HG02610 (cell line): ENCODE results near the gene PPP4R1.

Experiments
- ATAC-seq: cut with Tn5 transposase; IDR thresholded peaks from one replicate; pipeline ENCODE4 v1.9.1; 2021; ENCODE audit warnings: mild to moderate bottlenecking, moderate library complexity; ENCODE audit not compliant: unreplicated experiment

PPP4R1 gene

DNA sequence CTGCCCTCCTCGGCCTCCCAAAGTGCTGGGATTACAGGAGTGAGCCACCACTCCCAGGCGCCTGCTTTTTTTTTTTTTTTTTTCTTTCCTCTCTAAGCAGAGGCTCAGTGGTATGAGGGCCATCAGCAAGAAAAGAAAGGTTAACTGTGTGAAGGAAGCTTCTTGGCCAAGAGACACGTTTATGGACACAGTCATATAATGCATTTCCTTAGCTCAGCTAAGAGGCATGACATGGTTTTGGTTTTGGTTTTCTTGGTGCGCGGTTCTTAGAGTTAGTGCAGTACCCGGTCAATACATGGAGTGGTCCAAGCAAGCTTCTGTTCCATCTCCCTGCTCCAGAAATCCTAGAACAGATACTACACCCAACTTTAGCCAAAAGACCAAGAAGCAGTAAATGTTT, 96.5 kb downstream of the PPP4R1 start:
- ATAC-seq, result no peak

DNA sequence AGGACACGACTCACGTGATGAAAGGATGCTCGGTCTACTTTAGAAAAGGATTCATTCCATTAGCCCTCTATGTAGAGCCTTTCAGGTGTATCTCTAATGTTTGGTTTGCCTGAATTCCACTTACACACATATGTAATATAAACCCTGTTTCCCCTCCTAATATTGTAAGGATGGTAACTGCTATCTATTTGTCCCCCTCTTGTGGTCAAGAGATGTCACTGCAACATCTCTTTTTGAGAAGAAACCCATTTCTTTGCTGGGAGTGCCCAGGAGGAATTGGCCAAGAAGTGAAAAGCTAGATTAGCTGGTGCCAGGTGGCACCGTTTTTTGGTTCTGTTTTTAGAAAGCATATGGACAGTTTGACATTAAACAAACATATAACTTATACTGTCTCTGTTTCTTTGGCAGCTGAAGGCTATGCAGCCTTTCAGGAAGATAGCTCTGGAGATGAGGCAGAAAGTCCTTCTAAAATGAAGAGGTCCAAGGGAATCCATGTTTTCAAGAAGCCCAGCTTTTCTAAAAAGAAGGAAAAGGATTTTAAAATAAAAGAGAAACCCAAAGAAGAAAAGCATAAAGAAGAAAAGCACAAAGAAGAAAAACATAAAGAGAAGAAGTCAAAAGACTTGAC, 97.8 kb downstream of the PPP4R1 start:
- no peak for ATAC-seq

DNA sequence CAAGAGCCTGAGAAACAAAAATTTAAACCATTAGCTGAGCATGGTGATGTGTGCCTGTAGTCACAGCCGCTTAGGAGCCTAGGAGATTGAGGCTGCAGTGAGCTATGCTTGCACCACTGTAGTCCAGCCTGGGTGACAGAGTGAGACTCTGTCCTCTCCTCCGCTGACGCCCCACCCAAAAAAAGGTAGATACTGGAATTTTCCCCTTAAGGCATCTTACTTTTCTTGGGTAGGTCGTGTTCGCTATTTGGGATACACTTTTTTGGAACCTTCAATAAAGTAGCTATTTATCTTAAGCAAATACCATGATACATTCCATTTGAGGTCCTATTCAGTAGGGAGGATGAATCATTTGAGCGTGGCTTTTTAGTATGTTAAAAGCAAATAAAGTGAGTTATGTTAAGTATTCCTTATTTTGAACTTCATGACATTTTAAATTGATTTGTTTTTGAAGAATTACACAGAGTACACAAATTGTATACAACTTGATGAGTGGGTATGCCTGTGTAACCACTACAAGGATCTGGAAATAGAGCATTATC, 100.3 kb downstream of the PPP4R1 start:
- no peak for ATAC-seq

DNA sequence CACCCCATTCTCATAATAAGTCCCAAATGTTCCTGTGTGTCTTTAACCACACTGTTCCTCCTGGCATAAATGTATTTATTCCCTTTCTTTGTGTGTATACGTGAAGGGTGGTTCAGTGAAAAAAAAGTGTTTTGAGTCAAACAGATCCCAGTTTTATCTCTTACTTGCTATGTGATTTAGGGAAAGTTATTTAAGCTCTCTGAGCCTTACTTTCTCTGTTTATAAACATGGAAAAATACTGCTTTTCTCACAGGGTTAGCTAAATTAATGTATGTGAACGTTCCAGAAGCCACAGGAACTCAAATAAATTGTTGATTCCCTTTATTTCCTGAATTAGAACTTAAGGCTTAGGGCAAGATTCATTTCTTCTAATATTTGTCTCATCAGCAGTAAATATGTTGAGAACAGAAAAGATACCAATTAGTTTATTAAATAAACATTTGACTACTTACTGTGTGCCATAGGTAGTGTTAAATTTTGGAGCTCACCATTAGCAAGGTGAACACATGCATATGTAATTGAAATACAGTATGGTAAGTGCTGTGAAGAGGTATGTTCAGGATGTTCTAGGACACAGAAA, 105.8 kb downstream of the PPP4R1 start:
- no peak for ATAC-seq

DNA sequence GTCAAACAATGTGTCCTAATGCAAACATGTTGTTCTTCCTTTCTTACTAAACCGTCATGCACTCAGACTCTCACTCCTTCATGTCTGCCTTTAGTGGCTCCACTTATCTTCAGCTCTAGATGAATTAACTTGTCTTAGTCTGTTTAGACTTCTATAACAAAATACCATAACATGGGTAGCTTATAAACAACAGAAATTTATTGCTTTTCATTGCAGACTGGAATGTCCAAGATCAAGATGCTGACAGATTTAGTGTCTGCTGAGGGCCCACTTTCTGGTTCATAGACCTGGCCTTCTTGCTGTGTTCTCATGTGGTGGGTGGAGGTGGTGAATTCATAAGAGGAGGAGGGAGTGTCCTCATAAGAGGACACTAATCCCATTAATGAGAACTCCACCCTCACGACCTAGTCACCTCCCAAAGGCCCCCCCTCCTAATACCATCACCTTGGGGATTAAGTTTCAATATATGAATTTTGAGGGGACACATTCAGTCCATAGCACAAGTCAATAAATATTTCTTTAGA, 106.7 kb downstream of the PPP4R1 start:
- ATAC-seq, result no peak

DNA sequence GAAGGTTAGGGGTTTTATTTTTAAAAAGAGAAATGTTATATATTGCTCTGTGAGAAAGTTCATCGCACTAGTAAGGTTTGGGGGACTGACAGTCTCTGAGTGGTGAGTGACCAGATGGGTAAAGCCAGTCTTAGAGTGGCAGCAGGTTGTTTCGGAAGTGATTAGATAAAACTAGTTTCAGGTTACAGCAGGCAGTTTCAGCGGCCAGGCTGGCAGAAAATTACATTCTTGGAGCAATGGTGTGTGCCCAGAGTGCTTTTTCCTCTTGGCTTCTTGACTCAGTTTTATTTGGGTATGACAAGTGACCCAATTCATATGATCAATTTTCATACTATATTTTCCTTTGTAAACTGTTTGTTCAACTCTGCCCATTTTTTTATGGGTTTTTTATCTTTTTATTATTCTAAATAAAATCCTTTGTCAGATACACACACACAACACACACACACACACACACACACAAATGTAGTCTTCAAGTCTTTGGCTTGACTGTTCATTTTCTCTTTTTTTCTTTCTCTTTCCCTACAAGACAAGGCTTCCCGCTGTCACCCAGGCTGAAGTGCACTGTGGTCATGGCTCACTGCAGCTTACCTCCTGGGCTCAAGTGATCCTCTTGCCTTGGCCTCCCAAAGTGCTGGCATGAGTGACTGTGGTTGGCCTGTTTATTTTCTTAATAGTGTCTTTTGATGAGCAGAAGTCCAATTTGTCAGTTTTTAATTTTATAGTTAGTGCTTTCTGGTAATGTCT, 108.1 kb downstream of the PPP4R1 start:
- no peak for ATAC-seq
